Fibroblast of skin of right quadriceps (primary cell): ENCODE measurements around the gene SIDT2.

Experiments used
- DNase-seq: peaks from one replicate; pipeline ENCODE4 v3.0.0-alpha.2; 2013

The SIDT2 gene

GRCh38 chr11:117189941-117190544, 11.5 kb downstream of the SIDT2 start:
- DNase-seq, result no peak

GRCh38 chr11:117191680-117192400, 13.3 kb downstream of the SIDT2 start:
- DNase-seq, result no peak

GRCh38 chr11:117192401-117192875, 13.9 kb downstream of the SIDT2 start:
- no peak for DNase-seq

GRCh38 chr11:117193130-117194020, 14.8 kb downstream of the SIDT2 start:
- no peak for DNase-seq

- DNase-seq, result no peak
Measured at GRCh38 chr11:117194267-117194666, 15.7 kb downstream of the SIDT2 start.

- no peak for DNase-seq
Measured at GRCh38 chr11:117195258-117195657, 16.7 kb downstream of the SIDT2 start.

- DNase-seq, result no peak
Measured at GRCh38 chr11:117195761-117196160, 17.2 kb downstream of the SIDT2 start.

- DNase-seq, result no peak
Measured at GRCh38 chr11:117197006-117197405, 18.5 kb downstream of the SIDT2 start.

GRCh38 chr11:117197516-117198456, 19.2 kb downstream of the SIDT2 start:
- DNase-seq, result peak; percentile 56

- no peak for DNase-seq
Measured at GRCh38 chr11:117198613-117199012, 20.1 kb downstream of the SIDT2 start.

GRCh38 chr11:117199053-117199915, 20.7 kb downstream of the SIDT2 start, which contains the start of gene TAGLN:
TAGLN (plus strand) TSS chr11:117199370; CDS start chr11:117203014, 3,644 bp downstream.
- peak; percentile 99 for DNase-seq

GRCh38 chr11:117199916-117200812, 21.6 kb downstream of the SIDT2 start:
- no peak for DNase-seq

- DNase-seq, result no peak
Measured at GRCh38 chr11:117200813-117201657, 22.5 kb downstream of the SIDT2 start.

- DNase-seq, result no peak
Measured at GRCh38 chr11:117201658-117202305, 23.2 kb downstream of the SIDT2 start.

GRCh38 chr11:117202386-117203068, 24.0 kb downstream of the SIDT2 start:
- DNase-seq, result no peak

GRCh38 chr11:117203069-117203407, 24.5 kb downstream of the SIDT2 start:
- no peak for DNase-seq

GRCh38 chr11:117204283-117205080, 25.9 kb downstream of the SIDT2 start:
- no peak for DNase-seq
